ENCODE measurements around the gene GALC.

GALC gene

DNA sequence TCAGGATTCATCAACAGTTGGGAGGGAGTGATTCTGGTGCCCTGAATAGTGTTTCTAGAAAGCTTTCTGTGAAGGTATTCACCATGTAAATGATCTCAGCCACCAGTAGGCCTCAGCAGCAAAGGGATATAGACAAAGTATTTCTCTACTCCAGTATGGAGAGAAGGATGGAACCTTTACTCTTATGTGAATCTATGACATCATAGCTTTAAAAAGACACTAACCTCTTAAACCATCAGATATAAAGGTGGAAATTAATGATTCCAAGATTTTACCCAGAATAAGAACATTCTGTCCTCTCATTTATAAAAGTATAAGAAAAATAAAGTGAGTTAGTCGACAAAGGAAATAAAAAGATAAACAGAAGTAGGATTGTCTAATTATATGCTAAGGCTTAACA, 16.5 kb upstream of the GALC start:
- TF ChIP-seq CTCF (IDR thresholded peaks at IDR 0.05; ENCODE audit: control insufficient read depth, insufficient read depth, low read depth, low read length, missing control alignments), result no peak
- H3K4me3 ChIP-seq (ENCODE audit: control insufficient read depth, low read depth, low read length), result no peak overlapping the region
- DNase-seq (ENCODE audit: low read depth), result no peak

DNA sequence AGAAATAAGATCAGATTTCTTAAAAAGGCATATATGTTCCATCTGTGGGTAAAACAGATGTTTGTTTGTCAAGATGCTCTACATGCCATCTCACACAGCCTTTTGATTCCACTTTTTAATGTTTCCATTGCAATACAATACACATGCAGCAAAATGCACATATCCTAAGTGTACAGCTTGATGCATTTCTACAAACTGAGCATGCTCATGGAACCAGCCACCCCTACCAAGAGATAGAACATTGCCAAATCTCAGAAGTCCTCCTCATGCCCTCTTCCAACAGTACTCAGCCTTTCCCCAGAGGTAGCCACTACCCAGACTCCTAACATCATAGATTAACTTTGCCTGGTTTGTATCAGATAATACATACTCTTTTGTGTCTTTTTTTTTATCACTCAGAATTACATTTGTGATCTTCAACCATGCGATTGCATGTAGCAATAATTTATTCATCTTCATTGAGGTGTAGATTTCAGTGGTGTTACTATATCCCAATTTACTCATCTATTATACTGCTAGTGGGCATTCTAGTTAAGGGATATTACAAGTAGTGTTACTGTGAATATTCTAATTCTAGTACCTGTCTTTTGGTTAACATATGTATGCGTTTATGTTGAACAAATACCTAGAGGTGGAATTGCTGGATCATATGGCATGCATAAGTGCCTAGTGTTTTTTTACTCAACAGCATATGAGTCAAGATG, 15.2 kb upstream of the GALC start:
- TF ChIP-seq CTCF (IDR thresholded peaks at IDR 0.05; ENCODE audit: control insufficient read depth, insufficient read depth, low read depth, low read length, missing control alignments), result no peak
- no peak for DNase-seq (ENCODE audit: low read depth)
- H3K4me3 ChIP-seq (ENCODE audit: control insufficient read depth, low read depth, low read length), result no peak overlapping the region

DNA sequence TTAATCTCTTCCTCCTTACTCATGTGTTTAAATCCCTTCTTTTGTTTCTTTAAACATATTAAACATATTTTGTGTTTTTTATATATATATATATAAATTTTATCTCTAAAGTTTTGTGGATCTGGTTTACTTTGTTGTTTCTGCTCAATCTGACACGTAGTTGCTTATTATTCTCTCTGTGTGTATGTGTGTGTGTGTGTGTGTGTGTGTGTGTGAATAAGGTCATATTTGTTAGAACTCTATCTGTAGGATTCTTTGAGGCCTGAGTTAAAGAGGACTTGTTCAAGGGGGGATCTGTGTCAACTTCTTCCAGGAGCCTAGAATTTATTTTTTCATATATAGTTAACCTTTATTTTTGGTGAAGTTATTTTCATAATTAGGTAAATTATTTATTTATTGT, 14.6 kb upstream of the GALC start:
- no peak for TF ChIP-seq CTCF (IDR thresholded peaks at IDR 0.05; ENCODE audit: control insufficient read depth, insufficient read depth, low read depth, low read length, missing control alignments)
- H3K4me3 ChIP-seq (ENCODE audit: control insufficient read depth, low read depth, low read length), result no peak overlapping the region
- DNase-seq (ENCODE audit: low read depth), result no peak

GRCh38 chr14:88005978-88006851, 13.2 kb upstream of the GALC start:
- H3K4me3 ChIP-seq (ENCODE audit: control insufficient read depth, low read depth, low read length), result no peak overlapping the region
- TF ChIP-seq CTCF (IDR thresholded peaks at IDR 0.05; ENCODE audit: control insufficient read depth, insufficient read depth, low read depth, low read length, missing control alignments), result no peak
- DNase-seq (ENCODE audit: low read depth), result no peak

DNA sequence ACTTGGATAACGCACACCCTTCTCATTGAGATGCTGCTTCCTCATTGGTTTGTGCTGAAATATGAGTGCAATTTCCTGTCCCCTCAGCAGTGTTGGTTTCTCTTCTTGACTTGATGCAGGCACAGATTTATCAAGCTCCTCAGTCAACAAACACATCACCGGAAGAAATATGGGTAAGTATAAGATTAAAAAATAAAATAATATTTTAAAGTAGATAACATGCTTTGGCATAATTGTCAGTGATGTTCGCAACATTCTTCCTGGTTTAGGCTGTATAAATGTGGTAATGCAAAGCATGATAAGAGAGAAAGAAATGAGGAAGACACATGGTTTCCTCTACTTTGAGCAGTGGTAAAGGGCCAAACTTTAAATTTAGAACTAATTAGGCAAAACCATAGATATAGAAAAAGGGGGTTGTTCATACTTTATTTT, 12.1 kb upstream of the GALC start, which contains the start of gene GPR65:
Gene GPR65 (plus strand): TSS at position 86 of the 432 bp plus-strand sequence. CDS start 5,713 bp downstream, outside the sequence.
- no peak for TF ChIP-seq CTCF (IDR thresholded peaks at IDR 0.05; ENCODE audit: control insufficient read depth, insufficient read depth, low read depth, low read length, missing control alignments)
- DNase-seq (ENCODE audit: low read depth), result no peak
- no peak within 1 kb of the TSS for H3K4me3 ChIP-seq (ENCODE audit: control insufficient read depth, low read depth, low read length)

DNA sequence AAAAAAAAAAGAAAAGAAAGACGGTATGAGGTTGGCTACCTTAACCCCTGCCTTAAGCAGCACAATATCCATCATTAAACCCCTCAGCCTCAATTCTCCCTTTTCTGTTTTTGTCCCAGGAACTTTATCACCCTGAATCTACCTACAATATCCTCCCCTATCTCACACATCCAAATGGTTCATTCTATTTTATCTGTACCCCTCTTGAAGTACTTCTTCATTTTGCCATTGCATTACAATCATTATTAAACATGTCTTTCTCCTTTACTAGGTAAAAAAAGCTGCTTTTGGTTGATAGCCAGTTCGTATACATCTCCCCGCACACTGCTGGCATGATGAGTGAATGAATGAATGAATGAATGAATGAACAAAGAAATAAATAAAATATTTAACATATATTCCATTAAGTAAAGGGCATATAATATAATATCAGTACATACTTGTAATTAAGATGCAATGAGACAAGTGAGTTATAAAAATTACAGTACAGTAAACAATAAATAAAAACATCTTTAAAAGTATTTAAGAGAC, 11.6 kb upstream of the GALC start:
- no peak overlapping the region for H3K4me3 ChIP-seq (ENCODE audit: control insufficient read depth, low read depth, low read length)
- DNase-seq (ENCODE audit: low read depth), result no peak
- TF ChIP-seq CTCF (IDR thresholded peaks at IDR 0.05; ENCODE audit: control insufficient read depth, insufficient read depth, low read depth, low read length, missing control alignments), result no peak

All from AG09309 (cell line).